Lower lobe of right lung (tissue), 2 donors: ENCODE results near the gene EPN1. TPM values are rescaled to one million over a fixed set of nuclear protein-coding genes. Genes with fewer than 3 reads are reported as not detected.

ENCODE experiments used
- ATAC-seq, 2 donors: fragments of 200-7000 bp; cut with Tn5 transposase; one replicate each; pipeline ENCODE4 v1.9.1; 2020 to 2022; ENCODE audit warnings: mild to moderate bottlenecking in 2 of 2, moderate library complexity in 2 of 2
- DNase-seq: peaks from one replicate; pipeline ENCODE4 v3.0.0-alpha.2; 2020
- H3K27ac ChIP-seq: fragments of 200-600 bp; one replicate; pipeline ENCODE4 v1.8.0; 2022
- H3K27me3 ChIP-seq: fragments of 200-600 bp; one replicate; pipeline ENCODE4 v1.8.0; 2022; ENCODE audit warnings: low read depth
- H3K36me3 ChIP-seq: fragments of 200-600 bp; one replicate; pipeline ENCODE4 v1.8.0; 2022; ENCODE audit warnings: mild to moderate bottlenecking
- H3K4me1 ChIP-seq: fragments of 200-600 bp; one replicate; pipeline ENCODE4 v1.8.0; 2022
- H3K4me3 ChIP-seq: fragments of 200-600 bp; one replicate; pipeline ENCODE4 v1.8.0; 2022; ENCODE audit warnings: mild to moderate bottlenecking
- H3K9me3 ChIP-seq: fragments of 200-600 bp; one replicate; pipeline ENCODE4 v1.8.0; 2022
- intact Hi-C: fragments of 100-400 bp; cut with DNase I; formaldehyde crosslinking; loops from one replicate; pipeline ENCODE4 v1.11.0; 2022
- total RNA-seq: library from RNA; stranded (reverse); fragmentation: NEBNext Ultra II Directional; extraction: Animal tissue kit (Norgen Biotek cat#: 25700); gene quantifications from one replicate; pipeline ENCODE4 v1.2.1, GENCODE V29; 2021
- TF ChIP-seq, protein P1 (sequence below): fragments of 200-600 bp; IDR thresholded peaks from one replicate; pipeline ENCODE4 v1.8.0; 2022; ENCODE audit warnings: antibody characterized with exemption, mild to moderate bottlenecking
- donor health status: DM: no; HTN: yes; CAD: no; lungs with severe emphysema.

EPN1 gene
- total RNA-seq, 1 donor from 2014 or later, result 105 TPM

DNA sequence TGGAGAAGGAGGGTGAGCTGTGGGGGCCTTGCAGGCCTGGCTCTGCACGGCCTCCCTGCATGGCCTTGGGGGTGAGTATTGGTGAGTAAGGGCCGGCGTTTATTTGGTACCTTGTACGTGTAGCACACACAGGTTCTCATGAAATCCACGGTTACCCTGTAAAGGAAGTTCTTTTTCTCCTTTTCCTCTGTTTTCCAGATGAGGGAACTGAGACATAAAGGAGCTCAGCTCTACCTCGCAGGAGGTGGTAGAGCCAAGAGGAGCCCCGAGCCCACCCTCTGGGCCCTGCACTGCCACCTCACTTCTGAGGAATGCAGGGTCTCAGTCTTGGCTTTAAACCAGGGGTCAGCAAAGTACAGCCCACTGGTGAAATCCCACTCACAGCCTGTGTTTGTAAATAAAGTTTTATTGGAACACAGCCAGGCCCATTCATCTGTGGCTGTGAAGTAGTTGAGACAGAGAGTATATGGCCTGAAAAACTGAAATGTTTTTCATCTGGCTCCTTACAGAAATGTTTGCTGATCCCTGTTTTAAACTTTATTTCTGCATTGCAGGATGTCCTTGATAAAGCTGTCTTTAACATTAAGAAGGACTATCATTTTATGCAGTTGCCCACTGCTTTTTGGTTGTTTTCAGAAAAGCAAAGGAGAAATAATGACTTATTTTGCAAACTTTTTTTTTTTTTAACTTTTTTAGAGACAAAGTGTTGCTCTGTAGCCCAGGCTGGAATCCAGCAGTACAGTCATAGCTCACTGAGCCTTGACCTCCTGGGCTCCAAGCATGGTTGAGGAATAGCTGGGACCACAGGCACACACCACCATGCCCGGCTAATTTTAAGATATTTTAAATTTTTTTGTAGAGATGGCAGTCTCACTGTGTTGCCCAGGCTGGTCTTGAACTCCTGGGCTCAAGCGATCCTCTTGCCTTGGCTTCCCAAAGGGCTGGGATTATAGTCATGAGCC is 6.4 kb downstream of the EPN1 start:
- no peak for DNase-seq
- TF ChIP-seq, protein P1, sequence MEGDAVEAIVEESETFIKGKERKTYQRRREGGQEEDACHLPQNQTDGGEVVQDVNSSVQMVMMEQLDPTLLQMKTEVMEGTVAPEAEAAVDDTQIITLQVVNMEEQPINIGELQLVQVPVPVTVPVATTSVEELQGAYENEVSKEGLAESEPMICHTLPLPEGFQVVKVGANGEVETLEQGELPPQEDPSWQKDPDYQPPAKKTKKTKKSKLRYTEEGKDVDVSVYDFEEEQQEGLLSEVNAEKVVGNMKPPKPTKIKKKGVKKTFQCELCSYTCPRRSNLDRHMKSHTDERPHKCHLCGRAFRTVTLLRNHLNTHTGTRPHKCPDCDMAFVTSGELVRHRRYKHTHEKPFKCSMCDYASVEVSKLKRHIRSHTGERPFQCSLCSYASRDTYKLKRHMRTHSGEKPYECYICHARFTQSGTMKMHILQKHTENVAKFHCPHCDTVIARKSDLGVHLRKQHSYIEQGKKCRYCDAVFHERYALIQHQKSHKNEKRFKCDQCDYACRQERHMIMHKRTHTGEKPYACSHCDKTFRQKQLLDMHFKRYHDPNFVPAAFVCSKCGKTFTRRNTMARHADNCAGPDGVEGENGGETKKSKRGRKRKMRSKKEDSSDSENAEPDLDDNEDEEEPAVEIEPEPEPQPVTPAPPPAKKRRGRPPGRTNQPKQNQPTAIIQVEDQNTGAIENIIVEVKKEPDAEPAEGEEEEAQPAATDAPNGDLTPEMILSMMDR, result no peak
- intact Hi-C loops, result no loop called here
- Histone ChIP-seq H3K4me1 (peaks cover 51% of the 10 kb centered on the region), H3K9me3 (no peaks in the 10 kb centered on the region), H3K36me3 (peaks cover 80% of the 10 kb centered on the region), H3K27me3 (no peaks in the 10 kb centered on the region), H3K27ac (no peak overlapping the region), H3K4me3 (no peak overlapping the region)
- ATAC-seq, result no peak

DNA sequence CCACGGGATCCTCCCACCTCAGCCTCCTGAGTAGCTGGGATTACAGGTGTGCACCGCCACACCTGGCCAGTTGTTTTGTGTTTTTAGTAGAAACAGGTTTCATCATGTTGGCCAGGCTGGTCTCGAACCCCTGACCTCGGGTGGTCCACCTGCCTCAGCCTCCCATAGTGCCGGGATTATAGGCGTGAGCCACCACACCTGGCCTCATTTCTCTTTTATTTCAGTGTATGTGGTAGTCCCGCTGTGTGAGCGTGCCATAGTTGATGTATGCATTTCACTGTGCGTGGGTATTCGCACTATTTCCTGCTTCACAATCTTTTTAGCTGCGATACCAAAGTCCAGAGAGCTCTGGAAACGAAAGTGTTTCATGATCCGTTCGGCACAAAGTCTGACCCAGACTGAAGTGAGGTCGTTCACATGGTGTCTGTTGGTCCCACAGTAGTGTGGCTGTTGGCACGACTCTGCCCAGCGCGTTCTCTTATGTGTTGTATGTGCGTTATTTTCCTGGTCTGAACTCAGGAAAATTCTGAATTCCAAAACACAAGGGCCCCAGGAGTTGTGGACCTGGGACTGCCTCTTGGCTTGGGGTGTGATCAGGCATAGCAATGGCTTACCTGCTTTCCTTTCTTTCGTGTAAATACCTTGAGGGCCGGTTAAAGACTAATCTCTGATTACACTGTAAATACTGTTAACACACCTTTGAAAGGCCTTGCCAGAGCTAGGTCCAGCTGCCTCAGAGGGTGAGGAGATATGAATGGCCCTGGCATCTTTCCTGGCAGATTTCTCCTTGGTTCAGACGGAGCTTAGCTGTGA is 8.6 kb downstream of the EPN1 start:
- DNase-seq, result no peak
- Histone ChIP-seq H3K4me3 (peak overlapping the region; percentile 17), H3K36me3 (peaks cover 96% of the 10 kb centered on the region), H3K27ac (no peak overlapping the region), H3K9me3 (no peaks in the 10 kb centered on the region), H3K4me1 (peaks cover 29% of the 10 kb centered on the region), H3K27me3 (no peaks in the 10 kb centered on the region)
- ATAC-seq, result peak; percentile 86 to 89
- TF ChIP-seq, protein P1, result no peak
- intact Hi-C loops, result no loop called here

DNA sequence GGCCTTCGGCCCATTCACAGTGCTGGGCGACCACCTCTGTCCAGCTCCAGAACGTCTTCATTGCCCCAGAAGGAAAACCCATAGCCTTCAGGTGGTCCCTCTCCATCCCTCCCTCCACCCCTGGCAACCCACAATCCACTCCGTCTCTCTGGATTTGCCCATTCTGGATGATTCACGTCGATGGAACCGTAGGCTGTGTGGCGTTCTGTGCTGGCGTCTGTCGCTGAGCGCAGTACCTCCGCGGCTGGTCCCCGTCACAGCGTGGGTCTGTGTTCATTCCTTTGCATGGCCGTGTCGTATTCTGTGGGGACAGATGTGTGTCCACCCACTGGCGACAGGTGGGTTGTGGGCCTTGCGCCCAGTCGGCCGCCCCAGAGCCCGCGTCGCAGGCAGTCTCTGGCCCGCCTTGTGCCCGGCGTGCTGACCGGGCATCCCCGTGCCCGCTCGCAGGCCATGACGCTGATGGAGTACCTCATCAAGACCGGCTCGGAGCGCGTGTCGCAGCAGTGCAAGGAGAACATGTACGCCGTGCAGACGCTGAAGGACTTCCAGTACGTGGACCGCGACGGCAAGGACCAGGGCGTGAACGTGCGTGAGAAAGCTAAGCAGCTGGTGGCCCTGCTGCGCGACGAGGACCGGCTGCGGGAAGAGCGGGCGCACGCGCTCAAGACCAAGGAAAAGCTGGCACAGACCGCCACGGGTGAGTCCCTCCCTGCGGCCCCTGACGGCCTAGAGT is 10.1 kb downstream of the EPN1 start:
- Histone ChIP-seq H3K9me3 (no peaks in the 10 kb centered on the region), H3K27me3 (no peaks in the 10 kb centered on the region), H3K27ac (no peak overlapping the region), H3K4me1 (peaks cover 21% of the 10 kb centered on the region), H3K36me3 (peaks cover 96% of the 10 kb centered on the region), H3K4me3 (no peak overlapping the region)
- TF ChIP-seq, protein P1, result no peak
- DNase-seq, result peak; percentile 45
- ATAC-seq, result no peak
- intact Hi-C loops, result no loop called here

DNA sequence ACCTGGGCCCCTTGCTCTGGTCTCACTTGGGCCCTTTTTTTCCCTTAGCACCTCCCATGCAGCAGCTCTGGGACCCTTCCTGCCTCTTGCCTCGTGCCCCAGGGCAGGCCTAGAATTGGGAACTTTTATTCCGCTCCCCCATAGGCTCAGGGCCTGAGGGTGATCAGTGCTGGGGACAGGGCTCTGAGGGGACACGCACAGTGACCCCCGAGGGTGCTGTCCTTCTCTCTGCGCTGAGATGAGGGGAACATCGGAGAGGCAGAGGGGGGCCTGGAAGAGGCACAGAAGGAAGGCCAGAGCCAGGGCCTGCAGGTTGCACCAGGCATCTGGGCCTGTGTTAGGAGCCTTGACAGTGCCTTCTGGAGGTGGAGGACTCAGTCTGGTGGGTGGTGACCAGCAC is 10.8 kb downstream of the EPN1 start:
- intact Hi-C loops, result no loop called here
- peaks cover 96% of the 10 kb centered on the region for H3K36me3 ChIP-seq

More for the DNA sequence above, 10.8 kb downstream of the EPN1 start:
- H3K9me3 ChIP-seq, result no peaks in the 10 kb centered on the region
- no peak overlapping the region for H3K27ac ChIP-seq
- TF ChIP-seq, protein P1, result no peak
- H3K4me3 ChIP-seq, result no peak overlapping the region
- no peak for ATAC-seq
- DNase-seq, result no peak
- H3K4me1 ChIP-seq, result peaks cover 16% of the 10 kb centered on the region
- no peaks in the 10 kb centered on the region for H3K27me3 ChIP-seq
